Measurements from ENCODE around the gene ADCY7. TPM values are rescaled to one million over a fixed set of nuclear protein-coding genes. Genes with fewer than 3 reads are reported as not detected.
A peak's percentile ranks its signal among the peaks of the same experiment; 100 is the strongest.

Gene ADCY7
- total RNA-seq, 4 donors from 2014 or later: 40.4 to 50.9 (median 41.2) TPM

DNA sequence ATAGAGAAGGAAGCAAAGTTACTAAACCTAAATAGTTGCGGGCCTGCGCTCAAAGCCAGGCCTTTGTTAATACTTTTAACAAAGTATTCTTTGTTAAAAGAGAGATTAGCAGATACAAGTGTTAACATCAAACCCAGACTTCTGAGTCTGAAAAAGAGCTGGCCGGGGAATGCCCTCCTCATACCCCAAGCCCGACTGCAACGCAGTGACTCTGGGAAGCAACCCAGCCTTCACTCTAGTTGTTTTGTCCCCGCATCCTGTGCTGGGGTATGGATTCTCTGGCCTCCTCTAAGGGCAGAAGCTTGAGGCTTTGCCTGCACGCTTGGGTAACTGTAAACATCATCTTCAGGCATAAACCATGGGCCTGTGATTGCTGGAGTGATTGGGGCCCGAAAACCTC is 48.3 kb downstream of the ADCY7 start:
- Histone ChIP-seq H3K4me1 (peaks cover 0 to 30% (median 0%) of the 10 kb centered on the region in 4 donors), H3K27me3 (no peaks in the 10 kb centered on the region), H3K9me3 (no peaks in the 10 kb centered on the region), H3K4me3 (no peak overlapping the region), H3K27ac (peak overlapping the region in 2 of 4 donors; percentile 36 to 51), H3K36me3 (peaks cover 0 to 77% (median 8%) of the 10 kb centered on the region in 3 donors)
- DNase-seq (ENCODE audit: low spot score in 2 of 2): no peak
- WGBS, 2 donors: 59 to 63% methylated on average over 8 of the region's 8 CpGs
- TF ChIP-seq, protein P1, sequence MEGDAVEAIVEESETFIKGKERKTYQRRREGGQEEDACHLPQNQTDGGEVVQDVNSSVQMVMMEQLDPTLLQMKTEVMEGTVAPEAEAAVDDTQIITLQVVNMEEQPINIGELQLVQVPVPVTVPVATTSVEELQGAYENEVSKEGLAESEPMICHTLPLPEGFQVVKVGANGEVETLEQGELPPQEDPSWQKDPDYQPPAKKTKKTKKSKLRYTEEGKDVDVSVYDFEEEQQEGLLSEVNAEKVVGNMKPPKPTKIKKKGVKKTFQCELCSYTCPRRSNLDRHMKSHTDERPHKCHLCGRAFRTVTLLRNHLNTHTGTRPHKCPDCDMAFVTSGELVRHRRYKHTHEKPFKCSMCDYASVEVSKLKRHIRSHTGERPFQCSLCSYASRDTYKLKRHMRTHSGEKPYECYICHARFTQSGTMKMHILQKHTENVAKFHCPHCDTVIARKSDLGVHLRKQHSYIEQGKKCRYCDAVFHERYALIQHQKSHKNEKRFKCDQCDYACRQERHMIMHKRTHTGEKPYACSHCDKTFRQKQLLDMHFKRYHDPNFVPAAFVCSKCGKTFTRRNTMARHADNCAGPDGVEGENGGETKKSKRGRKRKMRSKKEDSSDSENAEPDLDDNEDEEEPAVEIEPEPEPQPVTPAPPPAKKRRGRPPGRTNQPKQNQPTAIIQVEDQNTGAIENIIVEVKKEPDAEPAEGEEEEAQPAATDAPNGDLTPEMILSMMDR (IDR thresholded peaks at IDR 0.05): no peak
- TF ChIP-seq POLR2A (IDR thresholded peaks at IDR 0.05) (no peak), EP300 (IDR thresholded peaks at IDR 0.05) (no peak)

GRCh38 chr16:50315346-50315997 is 49.1 kb downstream of the ADCY7 start:
- no peak for DNase-seq (ENCODE audit: low spot score in 2 of 2)
- peaks cover 0 to 28% (median 0%) of the 10 kb centered on the region in 4 donors for H3K4me1 ChIP-seq
- H3K36me3 ChIP-seq: peaks cover 0 to 85% (median 8%) of the 10 kb centered on the region in 3 donors
- 73 to 77% methylated on average over 14 to 15 of the region's 15 CpGs for WGBS, 2 donors
- peak overlapping the region in 1 of 4 donors; percentile 51 for H3K27ac ChIP-seq
- no peaks in the 10 kb centered on the region for H3K9me3 ChIP-seq
- H3K27me3 ChIP-seq: no peaks in the 10 kb centered on the region
- no peak overlapping the region for H3K4me3 ChIP-seq
- TF ChIP-seq, protein P1 (IDR thresholded peaks at IDR 0.05): no peak
- TF ChIP-seq POLR2A (IDR thresholded peaks at IDR 0.05) (no peak), EP300 (IDR thresholded peaks at IDR 0.05) (no peak)

GRCh38 chr16:50316102-50316847 is 49.9 kb downstream of the ADCY7 start:
- H3K27ac ChIP-seq: no peak overlapping the region
- peaks cover 0 to 28% (median 0%) of the 10 kb centered on the region in 4 donors for H3K4me1 ChIP-seq
- no peaks in the 10 kb centered on the region for H3K9me3 ChIP-seq
- no peak for TF ChIP-seq EP300 (IDR thresholded peaks at IDR 0.05)
- no peak for TF ChIP-seq POLR2A (IDR thresholded peaks at IDR 0.05)
- TF ChIP-seq, protein P1 (IDR thresholded peaks at IDR 0.05): no peak
- no peak overlapping the region for H3K4me3 ChIP-seq
- H3K36me3 ChIP-seq: peaks cover 0 to 93% (median 8%) of the 10 kb centered on the region in 3 donors
- no peaks in the 10 kb centered on the region for H3K27me3 ChIP-seq
- DNase-seq (ENCODE audit: low spot score in 2 of 2): no peak
- WGBS, 2 donors: 84 to 85% methylated on average over 12 of the region's 12 CpGs

DNA sequence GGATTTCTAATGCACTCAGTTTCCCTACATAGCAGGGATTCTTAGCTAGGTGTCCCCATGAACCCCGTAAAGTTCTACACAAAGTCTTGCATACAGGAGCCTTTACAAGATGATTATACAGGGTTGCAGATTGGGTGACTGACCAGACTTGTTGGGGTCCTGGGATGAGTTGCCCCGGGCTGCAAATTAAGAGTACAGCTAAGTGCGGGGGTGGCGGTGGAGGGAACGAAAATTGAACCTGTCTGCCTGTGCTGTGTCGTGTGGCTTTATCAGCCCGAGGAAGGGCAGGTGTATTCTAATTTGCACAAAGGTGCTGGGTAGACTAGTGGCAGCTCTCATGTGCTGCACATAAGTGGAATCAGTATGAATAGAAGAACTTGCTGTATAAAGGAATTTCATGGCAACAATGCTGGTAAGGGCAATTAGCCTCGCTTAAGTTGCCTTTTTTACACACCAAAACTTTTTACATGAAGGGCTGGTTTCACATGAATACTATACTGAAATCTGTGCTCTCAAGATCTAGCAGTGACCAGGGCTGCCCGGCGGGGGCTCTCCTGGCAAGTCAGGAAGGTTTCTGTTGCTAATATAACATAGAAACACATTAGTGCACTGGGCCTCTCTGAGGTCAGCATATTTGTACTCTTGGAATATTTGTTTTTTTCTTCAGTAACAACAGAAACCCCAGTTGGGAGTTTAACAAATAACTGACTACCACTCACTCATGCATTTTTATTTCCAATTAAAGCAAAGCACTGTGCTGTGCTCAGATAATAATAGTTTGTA is 50.7 kb downstream of the ADCY7 start:
- TF ChIP-seq EP300 (IDR thresholded peaks at IDR 0.05): no peak
- TF ChIP-seq, protein P1 (IDR thresholded peaks at IDR 0.05): no peak
- no peak for TF ChIP-seq POLR2A (IDR thresholded peaks at IDR 0.05)
- WGBS, 2 donors: 77 to 79% methylated on average over 10 of the region's 10 CpGs
- Histone ChIP-seq H3K27ac (no peak overlapping the region), H3K27me3 (no peaks in the 10 kb centered on the region), H3K9me3 (no peaks in the 10 kb centered on the region), H3K4me1 (peaks cover 0 to 28% (median 0%) of the 10 kb centered on the region in 4 donors), H3K36me3 (peaks cover 0 to 97% (median 13%) of the 10 kb centered on the region in 3 donors), H3K4me3 (no peak overlapping the region)
- no peak for DNase-seq (ENCODE audit: low spot score in 2 of 2)
